Measurements from ENCODE around the gene SULF2. TPM values are rescaled to one million over a fixed set of nuclear protein-coding genes. Genes with fewer than 3 reads are reported as not detected.

The SULF2 gene
- total RNA-seq, 1 experiment from 2014 or later = 13.0 TPM

GRCh38 chr20:47729472-47729871 is 55.8 kb downstream of the SULF2 start:
- TF ChIP-seq EGR1 (IDR thresholded peaks at IDR 0.05; ENCODE audit: low read depth) (no peak), SIN3A (IDR thresholded peaks at IDR 0.05; ENCODE audit: low read depth) (no peak), RAD21 (IDR thresholded peaks at IDR 0.05; ENCODE audit: low read depth) (no peak), SRF (IDR thresholded peaks at IDR 0.05; ENCODE audit: low read depth) (no peak)
- TF ChIP-seq, protein P1, sequence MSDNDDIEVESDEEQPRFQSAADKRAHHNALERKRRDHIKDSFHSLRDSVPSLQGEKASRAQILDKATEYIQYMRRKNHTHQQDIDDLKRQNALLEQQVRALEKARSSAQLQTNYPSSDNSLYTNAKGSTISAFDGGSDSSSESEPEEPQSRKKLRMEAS (IDR thresholded peaks at IDR 0.05) = no peak
- Histone ChIP-seq H3K4me2 (ENCODE audit: low read length) (no peak overlapping the region), H3K27me3 (ENCODE audit: insufficient read depth, low read length) (no peaks in the 10 kb centered on the region), H3K4me1 (ENCODE audit: control insufficient read depth in 1 of 2, insufficient read depth in 2 of 2, low read length in 2 of 2) (peaks cover 0 to 7% of the 10 kb centered on the region in 2 experiments; a peak in 2 of 4 replicates), H3K36me3 (ENCODE audit: control insufficient read depth in 1 of 2, insufficient read depth in 2 of 2, low read length in 2 of 2) (no peaks in the 10 kb centered on the region), H3K9me2 (ENCODE audit: insufficient read depth) (no peaks in the 10 kb centered on the region), H2AFZ (ENCODE audit: low read depth, low read length, poor library complexity, severe bottlenecking) (no peak overlapping the region), H3K79me2 (ENCODE audit: insufficient read depth, low read length) (no peaks in the 10 kb centered on the region), H3K9ac (ENCODE audit: low read length) (no peak overlapping the region), H3K9me3 (ENCODE audit: control insufficient read depth in 1 of 2, insufficient read depth in 1 of 2, low read depth in 1 of 2, low read length in 2 of 2) (no peaks in the 10 kb centered on the region), H4K20me1 (ENCODE audit: insufficient read depth) (no peaks in the 10 kb centered on the region), H3K4me3 (replicated peaks in 1 of 2; ENCODE audit: low read depth in 1 of 2, low read length in 2 of 2) (no peak overlapping the region), H3K27ac (ENCODE audit: low read depth, low read length) (no peak overlapping the region)
- RAD21 ChIA-PET (ENCODE audit: low non-redundant PET in 1 of 2, low total read pairs in 2 of 2, uncharacterized antibody in 2 of 2, unreplicated experiment in 2 of 2) = no interaction called here
- CTCF ChIA-PET = no interaction called here
- POLR2A ChIA-PET = no interaction called here
- intact Hi-C loops (cut with micrococcal nuclease) = no loop called here
- no peak for DNase-seq (ENCODE audit: low read depth, low spot score)
- ATAC-seq = no peak
- no TSS peak for BruUV-seq (replicated peaks)

GRCh38 chr20:47727909-47728361 is 57.3 kb downstream of the SULF2 start:
- no peak overlapping the region for H2AFZ ChIP-seq (ENCODE audit: low read depth, low read length, poor library complexity, severe bottlenecking)
- CTCF ChIA-PET = no interaction called here
- RAD21 ChIA-PET (ENCODE audit: low non-redundant PET in 1 of 2, low total read pairs in 2 of 2, uncharacterized antibody in 2 of 2, unreplicated experiment in 2 of 2) = no interaction called here
- TF ChIP-seq ZBTB33 (IDR thresholded peaks at IDR 0.05; ENCODE audit: extremely low read depth, insufficient replicate concordance, low read length) (no peak), EZH2 (IDR thresholded peaks at IDR 0.05) (no peak), ZNF274 (IDR thresholded peaks at IDR 0.05; ENCODE audit: low read depth, low read length) (no peak), CEBPB (IDR thresholded peaks at IDR 0.05; ENCODE audit: low read depth) (no peak), POLR2AphosphoS5 (IDR thresholded peaks at IDR 0.05; ENCODE audit: low read depth, low read length) (no peak), SIN3A (IDR thresholded peaks at IDR 0.05; ENCODE audit: low read depth) (no peak), SRF (IDR thresholded peaks at IDR 0.05; ENCODE audit: low read depth) (no peak), ZFX (IDR thresholded peaks at IDR 0.05) (no peak), RAD21 (IDR thresholded peaks at IDR 0.05; ENCODE audit: low read depth) (no peak)
- TF ChIP-seq, protein P1 (IDR thresholded peaks at IDR 0.05) = no peak
- TF ChIP-seq, protein P2, sequence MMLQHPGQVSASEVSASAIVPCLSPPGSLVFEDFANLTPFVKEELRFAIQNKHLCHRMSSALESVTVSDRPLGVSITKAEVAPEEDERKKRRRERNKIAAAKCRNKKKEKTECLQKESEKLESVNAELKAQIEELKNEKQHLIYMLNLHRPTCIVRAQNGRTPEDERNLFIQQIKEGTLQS (IDR thresholded peaks at IDR 0.05) = no peak
- TF ChIP-seq, protein P3, sequence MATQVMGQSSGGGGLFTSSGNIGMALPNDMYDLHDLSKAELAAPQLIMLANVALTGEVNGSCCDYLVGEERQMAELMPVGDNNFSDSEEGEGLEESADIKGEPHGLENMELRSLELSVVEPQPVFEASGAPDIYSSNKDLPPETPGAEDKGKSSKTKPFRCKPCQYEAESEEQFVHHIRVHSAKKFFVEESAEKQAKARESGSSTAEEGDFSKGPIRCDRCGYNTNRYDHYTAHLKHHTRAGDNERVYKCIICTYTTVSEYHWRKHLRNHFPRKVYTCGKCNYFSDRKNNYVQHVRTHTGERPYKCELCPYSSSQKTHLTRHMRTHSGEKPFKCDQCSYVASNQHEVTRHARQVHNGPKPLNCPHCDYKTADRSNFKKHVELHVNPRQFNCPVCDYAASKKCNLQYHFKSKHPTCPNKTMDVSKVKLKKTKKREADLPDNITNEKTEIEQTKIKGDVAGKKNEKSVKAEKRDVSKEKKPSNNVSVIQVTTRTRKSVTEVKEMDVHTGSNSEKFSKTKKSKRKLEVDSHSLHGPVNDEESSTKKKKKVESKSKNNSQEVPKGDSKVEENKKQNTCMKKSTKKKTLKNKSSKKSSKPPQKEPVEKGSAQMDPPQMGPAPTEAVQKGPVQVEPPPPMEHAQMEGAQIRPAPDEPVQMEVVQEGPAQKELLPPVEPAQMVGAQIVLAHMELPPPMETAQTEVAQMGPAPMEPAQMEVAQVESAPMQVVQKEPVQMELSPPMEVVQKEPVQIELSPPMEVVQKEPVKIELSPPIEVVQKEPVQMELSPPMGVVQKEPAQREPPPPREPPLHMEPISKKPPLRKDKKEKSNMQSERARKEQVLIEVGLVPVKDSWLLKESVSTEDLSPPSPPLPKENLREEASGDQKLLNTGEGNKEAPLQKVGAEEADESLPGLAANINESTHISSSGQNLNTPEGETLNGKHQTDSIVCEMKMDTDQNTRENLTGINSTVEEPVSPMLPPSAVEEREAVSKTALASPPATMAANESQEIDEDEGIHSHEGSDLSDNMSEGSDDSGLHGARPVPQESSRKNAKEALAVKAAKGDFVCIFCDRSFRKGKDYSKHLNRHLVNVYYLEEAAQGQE (IDR thresholded peaks at IDR 0.05; ENCODE audit: low read depth) = no peak
- ATAC-seq = no peak
- no peak overlapping the region for H3K9ac ChIP-seq (ENCODE audit: low read length)
- H3K27ac ChIP-seq (ENCODE audit: low read depth, low read length) = no peak overlapping the region
- no peaks in the 10 kb centered on the region for H3K27me3 ChIP-seq (ENCODE audit: insufficient read depth, low read length)
- H3K4me2 ChIP-seq (ENCODE audit: low read length) = no peak overlapping the region
- no peaks in the 10 kb centered on the region for H3K9me3 ChIP-seq (ENCODE audit: control insufficient read depth in 1 of 2, insufficient read depth in 1 of 2, low read depth in 1 of 2, low read length in 2 of 2)
- H3K4me1 ChIP-seq (ENCODE audit: control insufficient read depth in 1 of 2, insufficient read depth in 2 of 2, low read length in 2 of 2) = peaks cover 0 to 10% of the 10 kb centered on the region in 2 experiments; a peak in 2 of 4 replicates
- no peaks in the 10 kb centered on the region for H3K9me2 ChIP-seq (ENCODE audit: insufficient read depth)
- H3K4me3 ChIP-seq (replicated peaks in 1 of 2; ENCODE audit: low read depth in 1 of 2, low read length in 2 of 2) = no peak overlapping the region
- H3K36me3 ChIP-seq (ENCODE audit: control insufficient read depth in 1 of 2, insufficient read depth in 2 of 2, low read length in 2 of 2) = no peaks in the 10 kb centered on the region
- no peaks in the 10 kb centered on the region for H4K20me1 ChIP-seq (ENCODE audit: insufficient read depth)
- no TSS peak for BruUV-seq (replicated peaks)
- no peaks in the 10 kb centered on the region for H3K79me2 ChIP-seq (ENCODE audit: insufficient read depth, low read length)
- intact Hi-C loops (cut with micrococcal nuclease) = no loop called here
- no peak for DNase-seq (ENCODE audit: low read depth, low spot score)
- POLR2A ChIA-PET = no interaction called here
